ENCODE results near the gene STK32B. TPM values are rescaled to one million over a fixed set of nuclear protein-coding genes. Genes with fewer than 3 reads are reported as not detected.

STK32B gene
- polyA plus RNA-seq, 1 of the 3 experiments (the other 2 are of a cell fraction): 0.20 TPM

DNA sequence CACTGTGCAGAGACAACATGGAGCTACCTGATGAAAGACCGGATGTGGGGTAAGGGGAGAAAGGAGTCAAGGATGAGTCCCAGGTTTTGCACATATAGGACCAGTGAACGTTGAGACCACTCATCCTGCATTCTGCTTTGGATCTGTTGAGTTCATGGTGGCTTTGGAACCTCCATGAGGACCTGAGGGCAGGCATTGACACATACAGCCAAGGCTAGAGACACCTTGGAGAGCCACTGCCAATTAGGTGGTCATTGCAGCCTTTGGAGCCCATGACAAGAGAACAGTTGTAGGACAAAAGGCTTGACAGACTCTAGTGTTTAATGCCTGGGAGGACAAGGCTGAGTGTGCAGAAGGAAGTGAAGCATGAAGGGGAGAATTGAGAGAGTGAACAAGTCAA lies 87.9 kb downstream of the STK32B start:
- Histone ChIP-seq H3K27me3 (ENCODE audit: insufficient read depth) (peaks cover 9% of the 10 kb centered on the region; the same call in 1 of the 2 replicates), H3K27ac (ENCODE audit: low read depth in 2 of 2, low read length in 1 of 2) (no peak overlapping the region), H4K20me1 (ENCODE audit: insufficient read depth) (no peaks in the 10 kb centered on the region), H3K9me3 (no peaks in the 10 kb centered on the region), H3F3A (replicated peaks; ENCODE audit: insufficient read depth) (no peaks in the 10 kb centered on the region), H2AFZ (ENCODE audit: low read depth) (no peak overlapping the region), H3K4me1 (ENCODE audit: control insufficient read depth in 1 of 2, insufficient read depth in 2 of 2, low read depth in 1 of 2, low read length in 1 of 2) (no peaks in the 10 kb centered on the region), H3K4me2 (no peak overlapping the region), H3K9me2 (no peaks in the 10 kb centered on the region), H3K79me2 (ENCODE audit: insufficient read depth) (no peaks in the 10 kb centered on the region), H3K4me3 (ENCODE audit: low read depth in 2 of 2, low read length in 1 of 2) (no peak overlapping the region), H3K9ac (no peak overlapping the region), H3K36me3 (replicated peaks in 1 of 2; ENCODE audit: control insufficient read depth in 1 of 2, insufficient read depth in 2 of 2, low read length in 1 of 2) (no peaks in the 10 kb centered on the region)
- ChIA-PET POLR2A (no interaction called here), CTCF (no interaction called here)
- no peak for TF ChIP-seq POLR2AphosphoS5 (IDR thresholded peaks at IDR 0.05; ENCODE audit: low read depth, low read length)
- TF ChIP-seq EZH2phosphoT487 (IDR thresholded peaks at IDR 0.05; ENCODE audit: borderline replicate concordance, low read depth): no peak
- no peak for TF ChIP-seq JUND (IDR thresholded peaks at IDR 0.05)
- no peak for TF ChIP-seq ELF1 (IDR thresholded peaks at IDR 0.05)
- TF ChIP-seq, protein P1, sequence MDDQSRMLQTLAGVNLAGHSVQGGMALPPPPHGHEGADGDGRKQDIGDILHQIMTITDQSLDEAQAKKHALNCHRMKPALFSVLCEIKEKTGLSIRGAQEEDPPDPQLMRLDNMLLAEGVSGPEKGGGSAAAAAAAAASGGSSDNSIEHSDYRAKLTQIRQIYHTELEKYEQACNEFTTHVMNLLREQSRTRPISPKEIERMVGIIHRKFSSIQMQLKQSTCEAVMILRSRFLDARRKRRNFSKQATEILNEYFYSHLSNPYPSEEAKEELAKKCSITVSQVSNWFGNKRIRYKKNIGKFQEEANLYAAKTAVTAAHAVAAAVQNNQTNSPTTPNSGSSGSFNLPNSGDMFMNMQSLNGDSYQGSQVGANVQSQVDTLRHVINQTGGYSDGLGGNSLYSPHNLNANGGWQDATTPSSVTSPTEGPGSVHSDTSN (IDR thresholded peaks at IDR 0.05): no peak
- TF ChIP-seq CHD2 (IDR thresholded peaks at IDR 0.05; ENCODE audit: low read length, partially characterized antibody): no peak
- TF ChIP-seq TEAD4 (IDR thresholded peaks at IDR 0.05; ENCODE audit: borderline replicate concordance, insufficient read depth): no peak
- TF ChIP-seq RXRA (IDR thresholded peaks at IDR 0.05; ENCODE audit: borderline replicate concordance, low read depth): no peak
- TF ChIP-seq, protein P2, sequence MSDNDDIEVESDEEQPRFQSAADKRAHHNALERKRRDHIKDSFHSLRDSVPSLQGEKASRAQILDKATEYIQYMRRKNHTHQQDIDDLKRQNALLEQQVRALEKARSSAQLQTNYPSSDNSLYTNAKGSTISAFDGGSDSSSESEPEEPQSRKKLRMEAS (IDR thresholded peaks at IDR 0.05; ENCODE audit: low read depth): no peak
- TF ChIP-seq, protein P3, sequence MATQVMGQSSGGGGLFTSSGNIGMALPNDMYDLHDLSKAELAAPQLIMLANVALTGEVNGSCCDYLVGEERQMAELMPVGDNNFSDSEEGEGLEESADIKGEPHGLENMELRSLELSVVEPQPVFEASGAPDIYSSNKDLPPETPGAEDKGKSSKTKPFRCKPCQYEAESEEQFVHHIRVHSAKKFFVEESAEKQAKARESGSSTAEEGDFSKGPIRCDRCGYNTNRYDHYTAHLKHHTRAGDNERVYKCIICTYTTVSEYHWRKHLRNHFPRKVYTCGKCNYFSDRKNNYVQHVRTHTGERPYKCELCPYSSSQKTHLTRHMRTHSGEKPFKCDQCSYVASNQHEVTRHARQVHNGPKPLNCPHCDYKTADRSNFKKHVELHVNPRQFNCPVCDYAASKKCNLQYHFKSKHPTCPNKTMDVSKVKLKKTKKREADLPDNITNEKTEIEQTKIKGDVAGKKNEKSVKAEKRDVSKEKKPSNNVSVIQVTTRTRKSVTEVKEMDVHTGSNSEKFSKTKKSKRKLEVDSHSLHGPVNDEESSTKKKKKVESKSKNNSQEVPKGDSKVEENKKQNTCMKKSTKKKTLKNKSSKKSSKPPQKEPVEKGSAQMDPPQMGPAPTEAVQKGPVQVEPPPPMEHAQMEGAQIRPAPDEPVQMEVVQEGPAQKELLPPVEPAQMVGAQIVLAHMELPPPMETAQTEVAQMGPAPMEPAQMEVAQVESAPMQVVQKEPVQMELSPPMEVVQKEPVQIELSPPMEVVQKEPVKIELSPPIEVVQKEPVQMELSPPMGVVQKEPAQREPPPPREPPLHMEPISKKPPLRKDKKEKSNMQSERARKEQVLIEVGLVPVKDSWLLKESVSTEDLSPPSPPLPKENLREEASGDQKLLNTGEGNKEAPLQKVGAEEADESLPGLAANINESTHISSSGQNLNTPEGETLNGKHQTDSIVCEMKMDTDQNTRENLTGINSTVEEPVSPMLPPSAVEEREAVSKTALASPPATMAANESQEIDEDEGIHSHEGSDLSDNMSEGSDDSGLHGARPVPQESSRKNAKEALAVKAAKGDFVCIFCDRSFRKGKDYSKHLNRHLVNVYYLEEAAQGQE (IDR thresholded peaks at IDR 0.05; ENCODE audit: low read depth, low read length): no peak
- no peak for TF ChIP-seq EP300 (IDR thresholded peaks at IDR 0.05; ENCODE audit: borderline replicate concordance in 1 of 2, low read depth in 1 of 2, low read length in 1 of 2)
- no peak for TF ChIP-seq YY1 (IDR thresholded peaks at IDR 0.05; ENCODE audit: low read depth)
- TF ChIP-seq, protein P4, sequence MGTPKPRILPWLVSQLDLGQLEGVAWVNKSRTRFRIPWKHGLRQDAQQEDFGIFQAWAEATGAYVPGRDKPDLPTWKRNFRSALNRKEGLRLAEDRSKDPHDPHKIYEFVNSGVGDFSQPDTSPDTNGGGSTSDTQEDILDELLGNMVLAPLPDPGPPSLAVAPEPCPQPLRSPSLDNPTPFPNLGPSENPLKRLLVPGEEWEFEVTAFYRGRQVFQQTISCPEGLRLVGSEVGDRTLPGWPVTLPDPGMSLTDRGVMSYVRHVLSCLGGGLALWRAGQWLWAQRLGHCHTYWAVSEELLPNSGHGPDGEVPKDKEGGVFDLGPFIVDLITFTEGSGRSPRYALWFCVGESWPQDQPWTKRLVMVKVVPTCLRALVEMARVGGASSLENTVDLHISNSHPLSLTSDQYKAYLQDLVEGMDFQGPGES (IDR thresholded peaks at IDR 0.05; ENCODE audit: low read depth, low read length): no peak
- WGBS (ENCODE audit: low lambda C conversion rate): 0% methylated on average over 2 of the region's 2 CpGs
- no peak for DNase-seq

All from SK-N-SH (cell line).